Caco-2 (cell line): Measurements from ENCODE around the gene DLGAP3. TPM values are rescaled to one million over a fixed set of nuclear protein-coding genes. Genes with fewer than 3 reads are reported as not detected.

ENCODE experiments used
- BruUV-seq: library from RNA; stranded (reverse); fragments of 400-500 nt; replicated peaks from 2 replicates; lab custom pipeline; 2021; lab: Mats Ljungman, UMichigan
- CTCF ChIA-PET: fragments of 300-600 bp; sonication (Branson Sonifier 250); formaldehyde crosslinking; loops from one replicate; lab custom pipeline; 2022; ENCODE audit warnings: antibody characterized with exemption; lab: Charles Lee
- POLR2A ChIA-PET: fragments of 300-600 bp; sonication (Branson Sonifier 250); formaldehyde crosslinking; loops from one replicate; lab custom pipeline; 2022; ENCODE audit warnings: antibody characterized with exemption; lab: Charles Lee
- DNase-seq, 2 experiments: peaks; one replicate each; pipeline versions ENCODE4 v3.0.0 to v3.0.0-alpha.2; 2020 to 2022
- H3K27me3 ChIP-seq: replicated peaks from 2 replicates; pipeline ENCODE4 v1.6.0; 2011; ENCODE audit warnings: low read length; ENCODE audit not compliant: control insufficient read depth, insufficient read depth
- H3K36me3 ChIP-seq: 2 replicates; pipeline ENCODE4 v1.5.1; 2011; ENCODE audit warnings: low read length; ENCODE audit not compliant: control insufficient read depth, insufficient read depth
- H3K4me1 ChIP-seq: fragments of 250-450 bp; sonication (Bioruptor Pico); 2 replicates; pipeline ENCODE4 v1.5.1; 2020; ENCODE audit warnings: mild to moderate bottlenecking
- H3K4me3 ChIP-seq: 2 replicates; pipeline ENCODE4 v1.5.1; 2011; ENCODE audit warnings: low read depth, mild to moderate bottlenecking, control low read depth, low read length
- H3K9me3 ChIP-seq: fragments of 250-450 bp; sonication (Bioruptor Pico); 2 replicates; pipeline ENCODE4 v1.5.1; 2020; ENCODE audit warnings: mild to moderate bottlenecking, moderate library complexity
- H3K27ac Mint-ChIP-seq: one replicate; pipeline ENCODE4 v1.8.0; 2022; ENCODE audit warnings: mixed read lengths; ENCODE audit not compliant: unreplicated experiment
- H3K27me3 Mint-ChIP-seq: one replicate; pipeline ENCODE4 v1.8.0; 2022; ENCODE audit warnings: mixed read lengths; ENCODE audit not compliant: insufficient read depth, unreplicated experiment
- H3K36me3 Mint-ChIP-seq: one replicate; pipeline ENCODE4 v1.8.0; 2022; ENCODE audit warnings: mild to moderate bottlenecking, mixed read lengths; ENCODE audit not compliant: insufficient read depth, unreplicated experiment
- H3K4me1 Mint-ChIP-seq: one replicate; pipeline ENCODE4 v1.8.0; 2022; ENCODE audit warnings: low read depth, mixed read lengths; ENCODE audit not compliant: unreplicated experiment
- H3K4me3 Mint-ChIP-seq: one replicate; pipeline ENCODE4 v1.8.0; 2022; ENCODE audit warnings: mild to moderate bottlenecking, moderate library complexity, mixed read lengths; ENCODE audit not compliant: unreplicated experiment
- H3K9me3 Mint-ChIP-seq: one replicate; pipeline ENCODE4 v1.8.0; 2022; ENCODE audit warnings: mixed read lengths; ENCODE audit not compliant: unreplicated experiment
- intact Hi-C: fragments of 100-400 bp; cut with micrococcal nuclease; formaldehyde crosslinking; loops from one replicate; pipeline ENCODE4 v1.10.0; 2022; ENCODE audit not compliant: unreplicated experiment
- total RNA-seq: library from RNA; stranded (reverse); gene quantifications from 2 replicates; pipeline ENCODE4 v1.2.3, GENCODE V29; 2022
- TF ChIP-seq, protein P1 (sequence below), 2 experiments: fragments of 200-600 bp in 1 of 2; IDR thresholded peaks; 1 replicate in 1 of 2; 2 replicates in 1 of 2; pipeline versions ENCODE4 v1.5.1 to v1.8.0; 2011 to 2022; ENCODE audit warnings: antibody characterized with exemption in 1 of 2, control low read depth in 1 of 2, inconsistent platforms in 1 of 2, low read depth in 1 of 2, low read length in 1 of 2, mild to moderate bottlenecking in 1 of 2, moderate library complexity in 1 of 2; ENCODE audit not compliant: insufficient read depth in 1 of 2, severe bottlenecking in 1 of 2, unreplicated experiment in 1 of 2

The DLGAP3 gene
- total RNA-seq, 1 experiment from 2014 or later, result 0.16 TPM

DNA sequence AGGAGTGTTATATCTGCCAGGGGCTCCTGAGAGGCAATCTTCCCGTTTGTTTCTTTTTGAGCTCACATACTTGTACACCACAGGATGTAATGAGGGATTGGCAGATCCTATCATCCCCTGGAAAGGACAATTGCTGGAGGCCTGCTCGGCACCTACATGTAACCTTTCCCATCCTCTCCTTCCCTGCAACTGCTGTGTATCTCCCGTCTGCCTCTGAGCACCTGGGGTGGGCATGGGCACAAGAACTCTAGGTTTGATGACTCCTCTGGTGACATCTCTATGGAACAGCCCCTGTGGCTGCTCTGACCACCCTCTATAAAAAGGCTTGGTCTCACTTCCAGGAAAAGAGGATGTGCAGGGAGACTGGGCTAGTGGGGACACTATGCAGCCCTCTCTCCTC, 44.9 kb downstream of the DLGAP3 start:
- Histone ChIP-seq H3K4me3 (no peak overlapping the region), H3K4me1 (no peaks in the 10 kb centered on the region), H3K9me3 (no peaks in the 10 kb centered on the region), H3K27me3 (no peaks in the 10 kb centered on the region), H3K36me3 (no peaks in the 10 kb centered on the region)
- BruUV-seq, result no TSS peak
- Mint-ChIP-seq H3K27ac (no peak overlapping the region), H3K9me3 (no peaks in the 10 kb centered on the region), H3K27me3 (peaks cover 15% of the 10 kb centered on the region), H3K36me3 (no peaks in the 10 kb centered on the region), H3K4me3 (peak overlapping the region; percentile 64), H3K4me1 (no peaks in the 10 kb centered on the region)
- POLR2A ChIA-PET, result no interaction called here
- CTCF ChIA-PET, result no interaction called here
- intact Hi-C loops, result no loop called here
- TF ChIP-seq, protein P1, sequence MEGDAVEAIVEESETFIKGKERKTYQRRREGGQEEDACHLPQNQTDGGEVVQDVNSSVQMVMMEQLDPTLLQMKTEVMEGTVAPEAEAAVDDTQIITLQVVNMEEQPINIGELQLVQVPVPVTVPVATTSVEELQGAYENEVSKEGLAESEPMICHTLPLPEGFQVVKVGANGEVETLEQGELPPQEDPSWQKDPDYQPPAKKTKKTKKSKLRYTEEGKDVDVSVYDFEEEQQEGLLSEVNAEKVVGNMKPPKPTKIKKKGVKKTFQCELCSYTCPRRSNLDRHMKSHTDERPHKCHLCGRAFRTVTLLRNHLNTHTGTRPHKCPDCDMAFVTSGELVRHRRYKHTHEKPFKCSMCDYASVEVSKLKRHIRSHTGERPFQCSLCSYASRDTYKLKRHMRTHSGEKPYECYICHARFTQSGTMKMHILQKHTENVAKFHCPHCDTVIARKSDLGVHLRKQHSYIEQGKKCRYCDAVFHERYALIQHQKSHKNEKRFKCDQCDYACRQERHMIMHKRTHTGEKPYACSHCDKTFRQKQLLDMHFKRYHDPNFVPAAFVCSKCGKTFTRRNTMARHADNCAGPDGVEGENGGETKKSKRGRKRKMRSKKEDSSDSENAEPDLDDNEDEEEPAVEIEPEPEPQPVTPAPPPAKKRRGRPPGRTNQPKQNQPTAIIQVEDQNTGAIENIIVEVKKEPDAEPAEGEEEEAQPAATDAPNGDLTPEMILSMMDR (IDR thresholded peaks at IDR 0.05; ENCODE audit: insufficient read depth in 1 of 2, low read depth in 1 of 2, low read length in 1 of 2, severe bottlenecking in 1 of 2, unreplicated experiment in 1 of 2), result no peak
- no peak for DNase-seq

DNA sequence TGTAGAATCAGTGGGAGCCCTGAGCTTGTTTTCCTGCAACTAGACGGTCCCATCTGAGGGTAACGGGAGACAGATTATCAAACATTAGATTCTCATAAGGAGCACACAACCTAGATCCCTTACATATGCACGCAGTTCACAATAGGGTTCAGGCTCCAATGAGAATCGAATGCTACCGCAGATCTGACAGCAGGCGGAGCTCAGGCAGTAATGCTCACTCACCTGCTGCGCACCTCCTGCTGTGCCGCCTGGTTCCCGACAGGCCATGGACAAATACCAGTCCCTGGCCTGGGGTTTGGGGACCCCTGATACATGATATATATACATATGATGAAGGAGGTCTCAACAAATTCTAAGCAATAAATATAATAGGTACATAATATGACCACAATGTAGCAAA, 50.2 kb downstream of the DLGAP3 start:
- H3K27ac Mint-ChIP-seq, result no peak overlapping the region
- H3K27me3 Mint-ChIP-seq, result peaks cover 21% of the 10 kb centered on the region
- H3K36me3 Mint-ChIP-seq, result no peaks in the 10 kb centered on the region
- no peak overlapping the region for H3K4me3 Mint-ChIP-seq
- ChIA-PET CTCF (no interaction called here), POLR2A (interaction anchor here (0.6 kb wide), 1 partner anchor 283 kb away, joined by 3 read pairs; no protein-coding TSS in a partner anchor)
- TF ChIP-seq, protein P1 (IDR thresholded peaks at IDR 0.05; ENCODE audit: insufficient read depth in 1 of 2, low read depth in 1 of 2, low read length in 1 of 2, severe bottlenecking in 1 of 2, unreplicated experiment in 1 of 2), result no peak
- peak in 1 of 2 experiments; percentile 13 for DNase-seq
- BruUV-seq, result no TSS peak
- no peaks in the 10 kb centered on the region for H3K9me3 Mint-ChIP-seq
- no peaks in the 10 kb centered on the region for H3K27me3 ChIP-seq
- H3K4me3 ChIP-seq, result no peak overlapping the region
- no peaks in the 10 kb centered on the region for H3K4me1 ChIP-seq
- H3K9me3 ChIP-seq, result no peaks in the 10 kb centered on the region
- intact Hi-C loops, result no loop called here
- H3K36me3 ChIP-seq, result no peaks in the 10 kb centered on the region
- H3K4me1 Mint-ChIP-seq, result no peaks in the 10 kb centered on the region

DNA sequence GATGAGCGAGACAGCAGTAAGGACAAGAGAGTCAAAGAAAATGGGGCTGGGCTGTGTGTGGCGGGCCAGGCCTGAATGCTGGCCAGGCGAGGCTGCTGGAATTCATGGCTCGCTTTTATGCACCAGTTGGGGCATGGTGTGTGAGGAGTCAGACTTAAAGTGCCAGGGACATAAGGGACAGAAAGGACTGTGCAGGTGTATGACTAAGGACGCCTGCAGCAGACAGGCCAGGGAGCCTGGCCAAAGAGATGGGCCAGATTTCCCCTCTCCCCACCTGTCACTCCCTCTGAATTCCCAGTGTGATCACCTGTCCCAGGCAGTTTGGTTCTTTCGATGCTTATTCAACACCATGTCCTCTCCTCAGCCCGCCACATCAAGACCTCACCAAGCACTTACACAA, 53.0 kb downstream of the DLGAP3 start:
- intact Hi-C loops, result no loop called here
- no peaks in the 10 kb centered on the region for H3K9me3 ChIP-seq
- CTCF ChIA-PET, result no interaction called here
- DNase-seq, result no peak
- H3K36me3 Mint-ChIP-seq, result no peaks in the 10 kb centered on the region
- no peaks in the 10 kb centered on the region for H3K4me1 Mint-ChIP-seq
- H3K4me3 ChIP-seq, result no peak overlapping the region
- no peaks in the 10 kb centered on the region for H3K36me3 ChIP-seq
- no peaks in the 10 kb centered on the region for H3K9me3 Mint-ChIP-seq
- H3K27ac Mint-ChIP-seq, result no peak overlapping the region
- H3K4me3 Mint-ChIP-seq, result no peak overlapping the region
- peaks cover 26% of the 10 kb centered on the region for H3K27me3 Mint-ChIP-seq
- H3K4me1 ChIP-seq, result no peaks in the 10 kb centered on the region
- POLR2A ChIA-PET, result no interaction called here
- no TSS peak for BruUV-seq
- H3K27me3 ChIP-seq, result no peaks in the 10 kb centered on the region; the same call in 1 of the 2 replicates
- TF ChIP-seq, protein P1 (IDR thresholded peaks at IDR 0.05; ENCODE audit: insufficient read depth in 1 of 2, low read depth in 1 of 2, low read length in 1 of 2, severe bottlenecking in 1 of 2, unreplicated experiment in 1 of 2), result no peak
